ENCODE results near the gene B4GALT6. TPM values are rescaled to one million over a fixed set of nuclear protein-coding genes. Genes with fewer than 3 reads are reported as not detected.

The B4GALT6 gene
- total RNA-seq, 4 donors from 2014 or later, result 1.7 to 4.2 (median 2.5) TPM

DNA sequence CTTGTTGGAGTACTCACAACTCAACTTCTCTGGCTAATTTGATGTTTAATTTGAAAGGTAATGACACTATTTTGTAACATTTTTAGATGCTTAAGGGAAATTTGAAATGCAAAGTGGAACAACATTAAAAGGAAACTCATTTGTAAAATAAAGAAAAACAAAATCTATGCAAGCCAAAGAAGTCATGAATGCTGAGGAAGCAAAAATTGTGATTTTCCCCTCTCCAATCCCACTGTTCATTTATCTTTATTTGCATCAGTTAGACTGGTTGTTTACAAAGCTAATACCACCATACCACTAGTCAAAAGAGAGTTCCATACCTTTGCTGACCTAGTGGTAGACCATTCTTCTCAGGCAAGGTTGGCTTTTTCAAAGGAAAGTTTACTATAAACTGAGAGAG lies 2.2 kb upstream of the B4GALT6 start:
- TF ChIP-seq CTCF (IDR thresholded peaks at IDR 0.05; ENCODE audit: low read depth), result no peak

- no peak for TF ChIP-seq CTCF (IDR thresholded peaks at IDR 0.05; ENCODE audit: low read depth)
Observed at GRCh38 chr18:31685097-31686082, 1.0 kb upstream of the B4GALT6 start.

- no peak for TF ChIP-seq CTCF (IDR thresholded peaks at IDR 0.05; ENCODE audit: low read depth)
Observed at GRCh38 chr18:31683968-31684278, 458 bp downstream of the B4GALT6 start.

DNA sequence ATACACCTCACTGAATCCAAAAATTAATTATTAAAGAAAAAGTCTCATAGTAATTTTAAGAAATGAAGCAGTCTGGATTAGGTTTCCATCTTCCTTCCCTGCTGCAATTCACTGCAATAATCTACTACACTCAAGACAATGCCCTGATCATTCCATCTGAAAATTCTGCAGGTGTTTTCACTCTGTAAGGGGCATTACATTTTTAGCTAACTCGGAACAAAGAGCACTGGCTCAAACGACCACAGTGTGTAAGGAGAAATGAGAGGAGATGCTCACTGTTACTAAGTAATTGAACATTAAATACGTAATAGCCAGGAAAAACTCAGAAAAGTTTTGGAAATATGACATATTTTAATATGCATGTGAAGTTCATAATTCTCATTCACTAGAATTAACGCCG lies 1.3 kb downstream of the B4GALT6 start:
- TF ChIP-seq CTCF (IDR thresholded peaks at IDR 0.05; ENCODE audit: low read depth), result no peak

DNA sequence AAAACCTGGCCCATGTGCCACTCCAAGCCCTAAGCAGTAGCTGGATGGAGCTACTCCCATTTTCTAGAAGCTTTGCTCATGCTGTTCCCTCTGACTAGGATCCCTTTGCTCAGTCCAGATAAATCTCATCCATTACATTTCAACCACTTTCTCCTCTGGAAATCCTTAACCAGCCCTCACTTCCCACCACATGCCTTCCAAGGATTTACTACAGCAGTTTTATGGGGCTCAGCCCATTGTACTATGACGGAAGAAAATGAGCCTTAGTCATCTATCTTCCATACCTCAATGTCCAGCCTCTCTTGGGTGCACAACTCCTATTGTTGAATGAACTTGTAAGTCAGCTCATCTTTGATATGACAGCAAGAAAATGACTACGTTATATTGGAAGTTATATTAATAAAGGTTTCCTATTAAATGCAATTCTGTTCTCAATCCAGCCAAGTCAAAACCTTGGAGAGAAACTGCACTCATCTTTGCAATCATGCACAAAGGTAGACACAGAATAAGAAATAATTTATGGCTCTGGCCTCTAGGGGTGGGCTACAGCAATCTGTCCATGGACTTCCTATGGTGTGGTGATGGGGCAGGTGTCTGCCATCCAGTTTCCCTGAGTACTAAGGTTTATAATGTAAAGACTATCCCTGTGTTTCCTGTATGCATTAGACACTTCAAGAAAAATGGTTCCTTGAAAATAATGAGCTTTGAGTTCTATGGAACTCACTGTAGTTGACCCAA lies 3.4 kb downstream of the B4GALT6 start:
- TF ChIP-seq CTCF (IDR thresholded peaks at IDR 0.05; ENCODE audit: low read depth), result no peak

- no peak for TF ChIP-seq CTCF (IDR thresholded peaks at IDR 0.05; ENCODE audit: low read depth)
Observed at GRCh38 chr18:31680433-31680811, 4.0 kb downstream of the B4GALT6 start.

- TF ChIP-seq CTCF (IDR thresholded peaks at IDR 0.05; ENCODE audit: low read depth), result no peak
Observed at GRCh38 chr18:31679791-31680432, 4.5 kb downstream of the B4GALT6 start.
